ENCODE measurements around the gene PACS1. TPM values are rescaled to one million over a fixed set of nuclear protein-coding genes. Genes with fewer than 3 reads are reported as not detected.
"Not testable (repeated sequence)": the region's sequence is repeated elsewhere in the genome, so short reads cannot be mapped to it uniquely, and the experiment has no call there.

The PACS1 gene
- polyA plus RNA-seq, 1 donor = 30.3 TPM

GRCh38 chr11:66239511-66239910 is 169.4 kb downstream of the PACS1 start:
- DNase-seq = no peak
- H3K27ac ChIP-seq (ENCODE audit: low read length) = no peak overlapping the region
- peaks cover 58% of the 10 kb centered on the region for H3K36me3 ChIP-seq (ENCODE audit: control insufficient read depth, insufficient read depth, low read length)
- H3K4me3 ChIP-seq (ENCODE audit: low read length) = no peak overlapping the region
- H3K9me3 ChIP-seq (ENCODE audit: control insufficient read depth, low read depth, low read length) = no peaks in the 10 kb centered on the region
- H3K27me3 ChIP-seq (ENCODE audit: control insufficient read depth, insufficient read depth, low read length) = no peaks in the 10 kb centered on the region
- no CpG with 5 or more reads among the region's 3 CpGs for WGBS (ENCODE audit: insufficient coverage, low lambda C conversion rate)
- no peaks in the 10 kb centered on the region for H3K4me1 ChIP-seq (ENCODE audit: control insufficient read depth, insufficient read depth, low read length)

DNA sequence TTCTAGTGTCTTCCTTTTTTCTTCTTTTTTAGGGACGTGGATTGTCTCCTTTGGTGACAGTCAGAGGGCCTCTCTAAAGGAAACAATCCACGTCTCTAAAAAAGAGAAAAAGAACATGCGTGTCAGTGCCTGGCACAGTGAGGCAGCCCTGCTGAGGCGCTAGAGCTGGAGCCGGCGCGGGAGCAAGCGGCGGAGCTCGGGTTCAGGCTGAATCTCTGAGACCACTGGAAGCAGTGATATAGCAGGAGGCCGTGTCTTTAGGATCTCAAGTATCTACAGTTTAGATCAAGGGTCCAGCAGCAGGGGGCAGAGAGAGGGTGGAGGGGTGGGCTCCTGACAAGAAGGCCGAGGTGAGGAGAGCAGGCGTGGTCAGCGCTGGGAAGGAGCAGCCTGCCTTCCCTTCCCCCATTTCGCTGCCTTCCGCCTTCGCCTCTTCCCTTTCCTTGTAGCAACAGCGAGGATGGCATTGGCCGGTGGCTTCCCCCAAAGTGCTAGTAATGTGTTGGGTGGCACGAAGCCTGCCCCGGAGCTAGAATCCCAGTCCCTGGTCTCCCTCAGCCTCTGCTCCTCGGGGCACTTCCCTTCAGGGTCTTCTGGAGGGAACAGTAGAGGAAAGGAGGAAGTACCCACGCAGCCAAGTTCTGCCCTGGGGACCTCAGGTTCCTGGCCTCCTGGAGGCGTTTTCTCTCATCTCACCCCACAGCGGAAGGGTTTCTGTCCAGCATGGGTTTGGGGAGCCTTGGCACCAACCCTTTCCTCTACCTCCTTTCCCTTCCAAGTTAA is 170.1 kb downstream of the PACS1 start:
- Histone ChIP-seq H3K36me3 (ENCODE audit: control insufficient read depth, insufficient read depth, low read length) (peaks cover 56% of the 10 kb centered on the region), H3K27me3 (ENCODE audit: control insufficient read depth, insufficient read depth, low read length) (no peaks in the 10 kb centered on the region), H3K27ac (ENCODE audit: low read length) (no peak overlapping the region), H3K4me3 (ENCODE audit: low read length) (no peak overlapping the region), H3K9me3 (ENCODE audit: control insufficient read depth, low read depth, low read length) (no peaks in the 10 kb centered on the region), H3K4me1 (ENCODE audit: control insufficient read depth, insufficient read depth, low read length) (no peaks in the 10 kb centered on the region)
- DNase-seq = no peak
- 100% methylated on average over 1 of the region's 25 CpGs for WGBS (ENCODE audit: insufficient coverage, low lambda C conversion rate)

- no peaks in the 10 kb centered on the region for H3K27me3 ChIP-seq (ENCODE audit: control insufficient read depth, insufficient read depth, low read length)
- H3K4me1 ChIP-seq (ENCODE audit: control insufficient read depth, insufficient read depth, low read length) = no peaks in the 10 kb centered on the region
- H3K36me3 ChIP-seq (ENCODE audit: control insufficient read depth, insufficient read depth, low read length) = peaks cover 52% of the 10 kb centered on the region
- DNase-seq = no peak
- H3K27ac ChIP-seq (ENCODE audit: low read length) = no peak overlapping the region
- no peaks in the 10 kb centered on the region for H3K9me3 ChIP-seq (ENCODE audit: control insufficient read depth, low read depth, low read length)
- whole genome bisulfite sequencing (ENCODE audit: insufficient coverage, low lambda C conversion rate) = no CpG with 5 or more reads among the region's 9 CpGs
- H3K4me3 ChIP-seq (ENCODE audit: low read length) = no peak overlapping the region
Measured at GRCh38 chr11:66240781-66241136, 170.7 kb downstream of the PACS1 start.

DNA sequence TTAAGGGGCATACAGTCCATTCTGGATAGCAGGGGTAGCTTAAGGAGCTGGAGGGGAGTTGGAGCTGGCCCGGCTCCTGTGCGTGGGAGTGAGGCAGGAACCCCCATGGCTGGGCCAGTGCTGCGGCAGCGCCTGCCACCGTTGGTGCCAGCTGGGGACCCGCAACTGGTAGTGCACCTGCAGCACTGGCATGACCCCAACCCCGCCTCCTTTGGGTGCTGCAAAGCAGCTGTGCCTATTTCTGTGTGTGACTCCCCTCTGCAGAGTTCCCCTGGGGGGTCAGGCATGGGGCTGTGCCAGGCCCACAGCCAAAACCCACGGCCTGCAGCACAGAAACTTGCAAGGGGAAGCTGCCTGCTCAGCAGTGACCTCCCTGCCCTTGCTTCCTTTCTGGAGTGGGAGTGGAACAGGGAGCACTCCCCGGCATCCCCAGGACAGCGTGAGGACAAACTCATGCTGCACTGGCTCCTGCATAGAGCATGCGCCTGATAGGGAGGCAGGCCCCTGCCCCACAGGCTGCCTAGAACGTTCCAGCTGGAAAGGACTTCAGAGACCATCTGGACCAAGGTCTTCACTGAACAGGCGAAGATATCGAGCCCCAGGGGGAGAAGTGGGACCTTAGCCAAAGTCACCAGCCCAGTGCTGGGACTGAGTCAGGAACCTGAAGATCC is 172.2 kb downstream of the PACS1 start:
- peaks cover 47% of the 10 kb centered on the region for H3K36me3 ChIP-seq (ENCODE audit: control insufficient read depth, insufficient read depth, low read length)
- H3K4me3 ChIP-seq (ENCODE audit: low read length) = no peak overlapping the region
- no peaks in the 10 kb centered on the region for H3K4me1 ChIP-seq (ENCODE audit: control insufficient read depth, insufficient read depth, low read length)
- H3K27me3 ChIP-seq (ENCODE audit: control insufficient read depth, insufficient read depth, low read length) = no peaks in the 10 kb centered on the region
- no CpG with 5 or more reads among the region's 14 CpGs for WGBS (ENCODE audit: insufficient coverage, low lambda C conversion rate)
- no peak overlapping the region for H3K27ac ChIP-seq (ENCODE audit: low read length)
- DNase-seq = no peak
- no peaks in the 10 kb centered on the region for H3K9me3 ChIP-seq (ENCODE audit: control insufficient read depth, low read depth, low read length)

DNA sequence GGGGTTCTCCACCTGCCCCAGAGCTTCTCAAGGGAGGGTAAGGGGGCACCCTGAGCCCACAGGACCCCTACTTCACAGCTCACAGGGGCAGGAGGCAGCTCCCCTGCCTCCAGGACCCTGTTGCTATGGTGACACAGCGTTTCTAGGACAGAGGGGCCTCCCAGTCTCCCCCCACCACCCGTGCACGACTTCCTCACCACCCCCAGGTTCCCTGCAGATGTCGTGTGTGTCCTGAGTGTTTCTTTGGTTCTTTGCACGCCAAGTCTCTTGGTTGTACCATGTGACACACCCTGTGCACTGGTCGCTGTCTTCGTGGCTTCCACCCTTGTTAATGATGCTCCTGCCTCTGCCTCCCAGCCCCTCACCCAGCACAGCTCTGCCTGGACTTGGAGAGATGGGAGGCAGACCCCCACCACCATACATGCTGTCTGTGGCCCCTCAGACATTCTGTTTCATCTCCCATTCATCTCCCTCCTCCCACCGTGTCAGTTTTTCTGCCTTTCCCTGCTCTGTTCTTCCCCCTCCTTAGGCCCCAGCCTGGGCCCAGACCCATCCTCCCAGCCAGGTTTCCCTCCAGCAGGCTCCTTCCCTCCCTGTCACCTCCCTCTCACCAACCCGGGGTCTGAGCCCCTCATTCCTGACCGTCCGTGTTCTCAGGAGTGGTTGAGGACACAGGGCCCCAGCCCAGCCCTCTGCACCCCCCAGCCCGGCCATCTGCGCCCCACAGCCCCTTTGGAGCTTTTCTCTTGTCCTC is 173.9 kb downstream of the PACS1 start:
- no peak overlapping the region for H3K4me3 ChIP-seq (ENCODE audit: low read length)
- DNase-seq = no peak
- H3K27me3 ChIP-seq (ENCODE audit: control insufficient read depth, insufficient read depth, low read length) = no peaks in the 10 kb centered on the region
- H3K27ac ChIP-seq (ENCODE audit: low read length) = no peak overlapping the region
- H3K4me1 ChIP-seq (ENCODE audit: control insufficient read depth, insufficient read depth, low read length) = no peaks in the 10 kb centered on the region
- H3K36me3 ChIP-seq (ENCODE audit: control insufficient read depth, insufficient read depth, low read length) = peaks cover 44% of the 10 kb centered on the region
- 78% methylated on average over 5 of the region's 13 CpGs for WGBS (ENCODE audit: insufficient coverage, low lambda C conversion rate)
- H3K9me3 ChIP-seq (ENCODE audit: control insufficient read depth, low read depth, low read length) = no peaks in the 10 kb centered on the region

- DNase-seq = no peak
- peaks cover 20% of the 10 kb centered on the region for H3K36me3 ChIP-seq (ENCODE audit: control insufficient read depth, insufficient read depth, low read length)
- H3K27ac ChIP-seq (ENCODE audit: low read length) = no peak overlapping the region
- H3K9me3 ChIP-seq (ENCODE audit: control insufficient read depth, low read depth, low read length) = no peaks in the 10 kb centered on the region
- H3K27me3 ChIP-seq (ENCODE audit: control insufficient read depth, insufficient read depth, low read length) = no peaks in the 10 kb centered on the region
- H3K4me1 ChIP-seq (ENCODE audit: control insufficient read depth, insufficient read depth, low read length) = no peaks in the 10 kb centered on the region
- H3K4me3 ChIP-seq (ENCODE audit: low read length) = no peak overlapping the region
- WGBS (ENCODE audit: insufficient coverage, low lambda C conversion rate) = no CpG with 5 or more reads among the region's 4 CpGs
Measured at GRCh38 chr11:66247295-66247694, 177.2 kb downstream of the PACS1 start.

DNA sequence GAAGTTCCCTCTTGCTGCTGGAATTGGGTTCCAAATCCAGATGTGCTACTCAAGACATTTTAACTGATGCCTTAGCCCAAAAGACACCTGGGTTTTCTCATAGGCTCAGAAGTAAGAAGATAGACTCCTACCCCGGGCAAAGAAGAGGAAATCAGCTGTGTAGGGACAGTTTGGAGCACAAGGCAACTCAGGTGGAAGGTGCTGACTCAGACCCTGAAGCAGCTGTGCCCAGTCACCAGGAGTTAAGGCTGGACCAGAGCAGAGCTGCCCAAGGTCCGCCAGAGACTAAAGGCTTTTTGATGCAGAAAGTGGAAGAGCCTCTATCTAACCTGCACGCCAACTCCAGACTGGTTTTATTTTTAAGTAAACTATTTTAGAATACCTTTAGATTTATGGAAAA is 177.7 kb downstream of the PACS1 start:
- Histone ChIP-seq H3K4me3 (ENCODE audit: low read length) (no peak overlapping the region), H3K27ac (ENCODE audit: low read length) (no peak overlapping the region), H3K27me3 (ENCODE audit: control insufficient read depth, insufficient read depth, low read length) (no peaks in the 10 kb centered on the region), H3K4me1 (ENCODE audit: control insufficient read depth, insufficient read depth, low read length) (no peaks in the 10 kb centered on the region), H3K9me3 (ENCODE audit: control insufficient read depth, low read depth, low read length) (no peaks in the 10 kb centered on the region), H3K36me3 (ENCODE audit: control insufficient read depth, insufficient read depth, low read length) (peaks cover 15% of the 10 kb centered on the region)
- WGBS (ENCODE audit: insufficient coverage, low lambda C conversion rate) = no CpG with 5 or more reads among the region's 3 CpGs
- no peak for DNase-seq

DNA sequence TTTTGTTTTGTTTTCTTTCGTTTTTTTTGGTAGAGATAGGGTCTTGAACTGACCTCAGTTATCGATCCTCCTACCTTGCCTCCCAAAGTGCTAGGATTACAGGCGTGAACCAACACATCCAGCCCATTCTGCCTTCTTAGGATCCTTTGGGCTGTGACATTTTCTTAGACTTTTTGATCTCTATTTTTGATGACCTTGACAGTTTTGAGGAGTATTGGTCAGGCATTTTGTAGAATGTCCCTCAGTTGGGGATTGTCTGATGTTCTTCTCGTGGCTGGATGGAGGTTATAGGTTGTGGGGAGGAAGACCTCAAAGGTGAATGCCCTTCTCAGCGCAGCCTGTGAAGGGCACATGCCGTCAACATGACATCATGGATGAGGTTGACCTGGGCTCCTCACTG is 178.8 kb downstream of the PACS1 start:
- DNase-seq = no peak
- no peak overlapping the region for H3K4me3 ChIP-seq (ENCODE audit: low read length)
- peaks cover 10% of the 10 kb centered on the region for H3K36me3 ChIP-seq (ENCODE audit: control insufficient read depth, insufficient read depth, low read length)
- no peaks in the 10 kb centered on the region for H3K27me3 ChIP-seq (ENCODE audit: control insufficient read depth, insufficient read depth, low read length)
- H3K9me3 ChIP-seq (ENCODE audit: control insufficient read depth, low read depth, low read length) = no peaks in the 10 kb centered on the region
- H3K4me1 ChIP-seq (ENCODE audit: control insufficient read depth, insufficient read depth, low read length) = no peaks in the 10 kb centered on the region
- no peak overlapping the region for H3K27ac ChIP-seq (ENCODE audit: low read length)
- WGBS (ENCODE audit: insufficient coverage, low lambda C conversion rate) = 82% methylated on average over 3 of the region's 6 CpGs

DNA sequence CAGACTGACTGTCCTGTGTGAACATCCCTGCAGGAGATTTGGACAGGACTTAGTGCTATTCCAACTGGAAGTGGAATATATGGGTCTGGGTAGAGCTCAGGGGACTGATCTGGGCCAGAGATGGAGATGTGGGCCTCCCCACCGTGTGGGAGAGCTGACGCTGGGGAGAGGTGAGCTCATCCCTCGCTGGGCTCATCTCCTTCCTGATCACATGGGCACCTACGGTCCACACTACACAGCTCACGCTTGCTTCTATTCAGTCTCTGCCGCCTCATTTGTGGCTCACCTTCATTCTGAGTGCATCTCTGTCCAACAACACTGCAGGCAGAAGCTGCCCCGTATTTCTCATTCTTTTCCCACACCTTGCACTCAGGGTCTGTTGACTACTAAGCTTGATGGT is 181.7 kb downstream of the PACS1 start:
- Histone ChIP-seq H3K36me3 (ENCODE audit: control insufficient read depth, insufficient read depth, low read length) (peaks cover 4% of the 10 kb centered on the region), H3K9me3 (ENCODE audit: control insufficient read depth, low read depth, low read length) (no peaks in the 10 kb centered on the region), H3K27ac (ENCODE audit: low read length) (no peak overlapping the region), H3K27me3 (ENCODE audit: control insufficient read depth, insufficient read depth, low read length) (peaks cover 9% of the 10 kb centered on the region), H3K4me1 (ENCODE audit: control insufficient read depth, insufficient read depth, low read length) (no peaks in the 10 kb centered on the region), H3K4me3 (ENCODE audit: low read length) (no peak overlapping the region)
- 80% methylated on average over 1 of the region's 7 CpGs for WGBS (ENCODE audit: insufficient coverage, low lambda C conversion rate)
- DNase-seq = no peak

DNA sequence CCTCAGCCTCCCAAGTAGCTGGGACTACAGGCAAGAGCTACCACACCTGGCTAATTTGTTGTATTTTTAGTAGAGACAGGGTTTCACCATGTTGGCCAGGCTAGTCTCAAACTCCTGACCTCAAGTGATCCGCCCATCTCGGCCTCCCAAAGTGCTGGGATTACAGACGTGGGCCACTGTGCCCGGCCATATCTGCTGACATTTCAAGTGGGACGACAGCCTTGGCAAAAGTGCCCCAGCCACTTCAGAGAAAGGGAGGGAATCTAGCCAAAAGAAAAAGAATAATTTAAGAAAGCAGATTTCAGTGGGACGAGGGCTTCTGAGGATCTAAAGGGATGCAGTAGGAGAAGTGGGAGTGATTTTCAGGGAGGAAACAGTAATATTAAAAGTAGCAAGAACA is 183.0 kb downstream of the PACS1 start:
- DNase-seq; H3K4me3 ChIP-seq (ENCODE audit: low read length); H3K27ac ChIP-seq (ENCODE audit: low read length); H3K36me3 ChIP-seq (ENCODE audit: control insufficient read depth, insufficient read depth, low read length); H3K9me3 ChIP-seq (ENCODE audit: control insufficient read depth, low read depth, low read length); H3K4me1 ChIP-seq (ENCODE audit: control insufficient read depth, insufficient read depth, low read length): not testable (repeated sequence)
- WGBS (ENCODE audit: insufficient coverage, low lambda C conversion rate) = no CpG with 5 or more reads among the region's 6 CpGs
- peaks cover 15% of the 10 kb centered on the region for H3K27me3 ChIP-seq (ENCODE audit: control insufficient read depth, insufficient read depth, low read length)
